Kidney epithelial cell (primary cell): ENCODE data around the gene AMOTL2. TPM values are rescaled to one million over a fixed set of nuclear protein-coding genes. Genes with fewer than 3 reads are reported as not detected.

Experiments used
- DNase-seq: peaks from one replicate; pipeline ENCODE4 v3.0.0-alpha.2; 2010; ENCODE audit warnings: low read depth
- H3K27me3 ChIP-seq: 2 replicates; pipeline ENCODE4 v1.6.0; 2011; ENCODE audit warnings: low read length; ENCODE audit not compliant: control insufficient read depth, insufficient read depth
- H3K36me3 ChIP-seq: 2 replicates; pipeline ENCODE4 v1.5.1; 2011; ENCODE audit warnings: low read length; ENCODE audit not compliant: control insufficient read depth, insufficient read depth
- H3K4me3 ChIP-seq: 2 replicates; pipeline ENCODE4 v1.5.1; 2011; ENCODE audit warnings: low read depth, mild to moderate bottlenecking, control low read depth, low read length
- total RNA-seq: library from RNA; depleted of rRNA; stranded (reverse); fragments of >200 nt; gene quantifications from 2 replicates; pipeline ENCODE4 v1.2.3, GENCODE V29; 2015
- TF ChIP-seq, protein P1 (sequence below): IDR thresholded peaks from 2 replicates; pipeline ENCODE4 v1.5.1; 2011; ENCODE audit warnings: mild to moderate bottlenecking, moderate library complexity, low read length, control low read depth, inconsistent platforms; ENCODE audit not compliant: insufficient read depth, poor library complexity, severe bottlenecking

Gene AMOTL2
- total RNA-seq, 1 donor from 2014 or later = 191 TPM

DNA sequence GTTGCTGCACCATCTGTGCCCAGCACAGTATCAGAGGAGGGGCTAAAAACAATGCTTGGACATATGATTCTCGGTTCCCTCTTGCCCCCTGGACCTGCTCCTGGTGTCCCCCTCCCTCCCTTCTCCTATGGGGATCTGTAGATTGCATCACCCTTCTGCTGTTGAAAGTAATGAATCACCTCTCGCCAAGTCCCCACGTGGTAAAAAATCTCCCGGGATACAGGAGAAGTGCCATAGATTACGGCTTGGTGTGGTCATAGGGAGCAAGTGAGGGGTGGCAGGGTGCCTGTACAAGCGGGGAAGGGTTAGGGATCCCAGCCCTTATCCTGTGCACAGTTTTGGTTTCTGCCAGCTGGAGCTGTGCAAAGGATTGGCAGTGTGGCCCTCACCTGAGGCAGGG is 37.7 kb downstream of the AMOTL2 start:
- Histone ChIP-seq H3K36me3 (no peaks in the 10 kb centered on the region), H3K27me3 (no peaks in the 10 kb centered on the region), H3K4me3 (no peak overlapping the region)
- no peak for DNase-seq
- TF ChIP-seq, protein P1, sequence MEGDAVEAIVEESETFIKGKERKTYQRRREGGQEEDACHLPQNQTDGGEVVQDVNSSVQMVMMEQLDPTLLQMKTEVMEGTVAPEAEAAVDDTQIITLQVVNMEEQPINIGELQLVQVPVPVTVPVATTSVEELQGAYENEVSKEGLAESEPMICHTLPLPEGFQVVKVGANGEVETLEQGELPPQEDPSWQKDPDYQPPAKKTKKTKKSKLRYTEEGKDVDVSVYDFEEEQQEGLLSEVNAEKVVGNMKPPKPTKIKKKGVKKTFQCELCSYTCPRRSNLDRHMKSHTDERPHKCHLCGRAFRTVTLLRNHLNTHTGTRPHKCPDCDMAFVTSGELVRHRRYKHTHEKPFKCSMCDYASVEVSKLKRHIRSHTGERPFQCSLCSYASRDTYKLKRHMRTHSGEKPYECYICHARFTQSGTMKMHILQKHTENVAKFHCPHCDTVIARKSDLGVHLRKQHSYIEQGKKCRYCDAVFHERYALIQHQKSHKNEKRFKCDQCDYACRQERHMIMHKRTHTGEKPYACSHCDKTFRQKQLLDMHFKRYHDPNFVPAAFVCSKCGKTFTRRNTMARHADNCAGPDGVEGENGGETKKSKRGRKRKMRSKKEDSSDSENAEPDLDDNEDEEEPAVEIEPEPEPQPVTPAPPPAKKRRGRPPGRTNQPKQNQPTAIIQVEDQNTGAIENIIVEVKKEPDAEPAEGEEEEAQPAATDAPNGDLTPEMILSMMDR = no peak

DNA sequence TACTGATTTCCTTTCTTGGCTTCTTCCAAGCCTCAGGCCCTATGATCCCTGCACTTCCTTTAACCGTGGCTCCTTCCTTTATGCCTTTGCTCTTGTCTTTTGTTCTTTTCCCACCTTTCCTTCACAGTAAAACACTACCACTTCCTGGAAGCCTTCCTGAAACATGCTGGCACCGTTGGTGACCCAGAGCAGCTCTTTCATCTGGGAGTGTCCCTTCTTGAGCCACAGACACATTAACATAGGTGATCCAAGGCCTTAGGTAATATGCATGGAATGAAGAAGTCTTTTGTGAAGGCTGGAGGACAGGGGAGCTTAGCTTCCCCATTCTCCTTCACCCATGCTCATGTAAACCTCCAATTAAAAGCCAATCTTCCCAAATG is 39.4 kb downstream of the AMOTL2 start:
- Histone ChIP-seq H3K36me3 (no peaks in the 10 kb centered on the region), H3K4me3 (no peak overlapping the region), H3K27me3 (no peaks in the 10 kb centered on the region)
- DNase-seq = no peak
- TF ChIP-seq, protein P1 = no peak

DNA sequence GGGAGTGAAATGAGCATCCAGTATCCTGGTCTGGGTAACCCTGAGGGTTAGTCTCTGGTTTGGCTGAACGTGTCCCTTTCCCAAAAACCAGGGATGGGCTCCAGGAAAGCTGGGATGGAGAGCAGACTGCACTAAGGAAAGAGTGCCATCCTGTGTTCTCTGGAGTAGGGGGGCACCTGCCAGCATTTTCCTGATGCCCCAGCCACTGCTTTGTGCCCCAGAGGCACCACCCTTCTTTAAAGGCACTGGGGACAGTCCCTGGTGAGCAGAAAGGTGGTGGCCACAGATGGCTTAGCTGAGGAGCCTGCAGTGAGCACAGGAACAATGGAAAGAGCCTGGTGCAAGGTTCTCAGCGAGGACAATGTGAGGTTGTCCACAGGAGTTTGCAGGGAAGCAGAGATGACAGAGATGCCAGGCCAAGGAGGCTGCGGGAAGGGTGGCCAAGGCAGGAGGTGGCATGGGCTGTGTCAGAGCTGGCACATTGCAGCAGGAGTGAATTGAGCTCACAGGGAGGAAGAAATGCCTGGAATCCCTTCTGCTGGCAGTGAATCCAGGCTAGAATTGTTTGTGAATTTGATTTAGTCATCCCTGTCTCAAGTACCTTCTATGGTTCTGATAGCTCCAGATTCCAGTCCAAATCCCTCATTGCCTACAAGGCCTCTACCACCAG is 39.9 kb downstream of the AMOTL2 start:
- Histone ChIP-seq H3K4me3 (no peak overlapping the region), H3K27me3 (no peaks in the 10 kb centered on the region), H3K36me3 (no peaks in the 10 kb centered on the region)
- TF ChIP-seq, protein P1 = no peak
- DNase-seq = no peak

DNA sequence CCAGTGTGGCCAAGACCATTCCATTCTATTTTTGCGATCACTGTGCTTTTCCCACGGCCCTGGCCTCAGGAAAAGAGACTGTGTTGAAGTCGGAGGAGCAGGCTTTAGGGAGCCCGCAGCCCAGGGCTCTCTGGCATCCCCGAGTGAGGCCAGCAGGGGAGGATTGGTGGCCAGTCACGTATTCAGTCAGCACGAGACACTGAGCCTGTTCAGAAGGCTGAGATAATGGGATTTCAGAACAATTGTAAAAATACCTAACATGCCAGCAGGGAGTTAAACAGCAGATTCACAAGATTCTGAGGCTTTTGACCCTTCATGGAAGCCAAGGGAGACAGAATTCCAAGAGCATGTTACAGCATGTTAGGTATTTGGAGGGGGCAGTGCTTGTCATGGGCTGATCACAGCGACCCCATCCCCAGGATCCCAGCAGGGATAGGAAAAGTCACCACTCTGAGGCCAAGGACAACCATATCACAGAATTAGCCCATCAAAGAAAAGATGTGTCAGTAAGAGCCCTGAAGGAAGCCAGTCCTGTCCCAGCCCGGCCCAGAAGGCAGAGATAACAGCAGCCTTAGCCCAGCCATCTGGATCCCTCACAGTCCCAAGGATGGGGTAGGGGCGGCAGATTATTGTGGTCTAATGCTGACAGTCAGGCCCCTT is 40.6 kb downstream of the AMOTL2 start:
- Histone ChIP-seq H3K27me3 (no peaks in the 10 kb centered on the region), H3K36me3 (no peaks in the 10 kb centered on the region), H3K4me3 (no peak overlapping the region)
- TF ChIP-seq, protein P1 = no peak
- no peak for DNase-seq

DNA sequence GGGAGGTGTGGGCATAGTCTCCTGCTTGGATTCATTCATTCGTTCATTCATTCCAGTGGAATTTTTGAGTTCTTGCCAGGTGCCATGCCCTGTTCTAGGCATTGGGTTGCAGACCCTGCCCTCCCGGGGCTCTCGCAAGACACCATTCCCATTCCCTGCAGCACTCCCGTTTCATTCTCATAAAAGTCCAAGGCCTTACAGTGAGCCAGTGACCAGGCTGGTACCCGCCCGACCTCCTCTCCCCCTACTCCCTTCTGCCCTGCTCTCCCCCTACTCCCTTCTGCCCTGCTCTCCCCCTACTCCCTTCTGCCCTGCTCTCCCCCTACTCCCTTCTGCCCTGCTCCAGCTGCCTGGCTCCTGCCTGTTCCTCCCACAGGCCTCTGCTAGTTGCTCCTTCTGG is 41.9 kb downstream of the AMOTL2 start:
- DNase-seq = no peak
- Histone ChIP-seq H3K36me3 (no peaks in the 10 kb centered on the region), H3K27me3 (no peaks in the 10 kb centered on the region), H3K4me3 (no peak overlapping the region)
- TF ChIP-seq, protein P1 = no peak

DNA sequence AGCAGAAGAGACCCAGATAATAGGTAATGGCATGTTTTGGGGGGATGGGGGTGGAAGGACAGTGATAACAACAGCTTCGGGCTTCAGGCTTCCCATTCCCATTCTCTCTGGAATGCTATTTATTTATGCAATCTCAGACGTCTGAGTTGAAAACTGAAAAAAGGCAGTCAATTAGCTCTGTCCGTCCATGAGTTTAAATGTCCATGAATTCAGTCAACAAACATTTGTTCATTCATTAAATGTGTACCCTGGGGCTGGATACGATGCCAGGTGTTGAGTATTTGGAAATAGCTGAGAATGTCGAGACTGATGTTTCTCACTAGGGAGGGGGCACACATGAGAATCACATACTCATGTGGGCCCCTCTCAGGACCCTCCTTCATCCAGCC is 42.4 kb downstream of the AMOTL2 start:
- no peak overlapping the region for H3K4me3 ChIP-seq

More for the DNA sequence above, 42.4 kb downstream of the AMOTL2 start:
- Histone ChIP-seq H3K27me3 (no peaks in the 10 kb centered on the region), H3K36me3 (no peaks in the 10 kb centered on the region)
- DNase-seq = no peak
- TF ChIP-seq, protein P1 = no peak
